NCI-H2107 treated with DMSO at 0.1 percent for 48 hours (cell line): ENCODE data around the gene AHCTF1.
A peak's percentile ranks its signal among the peaks of the same experiment; 100 is the strongest.
"Not testable (repeated sequence)": the region's sequence is repeated elsewhere in the genome, so short reads cannot be mapped to it uniquely, and the experiment has no call there.

Source experiments
- DNase-seq: peaks from one replicate; lab custom pipeline; 2025; ENCODE audit not compliant: unreplicated experiment; lab: John Stamatoyannopoulos, UW

Gene AHCTF1

GRCh38 chr1:246837418-246838117, 94.2 kb downstream of the AHCTF1 start:
- no peak for DNase-seq

GRCh38 chr1:246836209-246836966, 95.4 kb downstream of the AHCTF1 start:
- DNase-seq = no peak

GRCh38 chr1:246831543-246831942, 100.2 kb downstream of the AHCTF1 start:
- no peak for DNase-seq

- DNase-seq = no peak
These were observed 102.9 kb downstream of the AHCTF1 start for GRCh38 chr1:246828818-246829217.

GRCh38 chr1:246827396-246827795, 104.4 kb downstream of the AHCTF1 start:
- DNase-seq = peak; percentile 65

GRCh38 chr1:246825557-246826175, 106.1 kb downstream of the AHCTF1 start:
- no peak for DNase-seq

GRCh38 chr1:246824541-246824940, 107.2 kb downstream of the AHCTF1 start:
- no peak for DNase-seq

GRCh38 chr1:246822154-246822553, 109.6 kb downstream of the AHCTF1 start:
- DNase-seq = not testable (repeated sequence)

GRCh38 chr1:246820666-246821065, 111.1 kb downstream of the AHCTF1 start:
- DNase-seq = no peak

GRCh38 chr1:246817778-246818177, 114.0 kb downstream of the AHCTF1 start:
- DNase-seq = not testable (repeated sequence)

- DNase-seq = no peak
These were observed 116.0 kb downstream of the AHCTF1 start for GRCh38 chr1:246815693-246816270.

- no peak for DNase-seq
These were observed 116.9 kb downstream of the AHCTF1 start for GRCh38 chr1:246814890-246815289.

GRCh38 chr1:246813325-246813724, 118.4 kb downstream of the AHCTF1 start:
- DNase-seq = not testable (repeated sequence)

GRCh38 chr1:246811985-246812384, 119.8 kb downstream of the AHCTF1 start:
- no peak for DNase-seq

- no peak for DNase-seq
These were observed 122.3 kb downstream of the AHCTF1 start for GRCh38 chr1:246809473-246809872.

GRCh38 chr1:246805135-246805716, 126.5 kb downstream of the AHCTF1 start:
- DNase-seq = peak; percentile 96

GRCh38 chr1:246803883-246804282, 127.9 kb downstream of the AHCTF1 start:
- DNase-seq = no peak

GRCh38 chr1:246803373-246803772, 128.4 kb downstream of the AHCTF1 start:
- no peak for DNase-seq

GRCh38 chr1:246801241-246802020, 130.3 kb downstream of the AHCTF1 start:
- no peak for DNase-seq

- no peak for DNase-seq
These were observed 131.0 kb downstream of the AHCTF1 start for GRCh38 chr1:246800756-246801155.
